Measurements from ENCODE around the gene SGIP1.
"Not testable (repeated sequence)": the region's sequence is repeated elsewhere in the genome, so short reads cannot be mapped to it uniquely, and the experiment has no call there.

The SGIP1 gene

GRCh38 chr1:66775646-66776045 lies 241.7 kb downstream of the SGIP1 start:
- no peak for DNase-seq

- DNase-seq: no peak
These were observed 243.9 kb downstream of the SGIP1 start for GRCh38 chr1:66777831-66778230.

- no peak for DNase-seq
These were observed 244.3 kb downstream of the SGIP1 start for GRCh38 chr1:66778266-66778665.

GRCh38 chr1:66778969-66779368 lies 245.0 kb downstream of the SGIP1 start:
- DNase-seq: no peak

- DNase-seq: no peak
These were observed 245.6 kb downstream of the SGIP1 start for GRCh38 chr1:66779475-66780078.

- not testable (repeated sequence) for DNase-seq
These were observed 251.8 kb downstream of the SGIP1 start for GRCh38 chr1:66785800-66786199.

- no peak for DNase-seq
These were observed 253.7 kb downstream of the SGIP1 start for GRCh38 chr1:66787641-66788040.

- peak; percentile 37 to 74 for DNase-seq
These were observed 254.4 kb downstream of the SGIP1 start for GRCh38 chr1:66788231-66788939.

- no peak for DNase-seq
These were observed 258.0 kb downstream of the SGIP1 start for GRCh38 chr1:66791621-66792610.

- DNase-seq: not testable (repeated sequence)
These were observed 261.9 kb downstream of the SGIP1 start for GRCh38 chr1:66795839-66796238.
